ENCODE measurements around the gene EFCAB6. TPM values are rescaled to one million over a fixed set of nuclear protein-coding genes. Genes with fewer than 3 reads are reported as not detected.
A peak's percentile ranks its signal among the peaks of the same experiment; 100 is the strongest.

EFCAB6 gene
- total and polyA plus RNA-seq, 8 donors = 0.29 to 10.5 (median 3.5) TPM

DNA sequence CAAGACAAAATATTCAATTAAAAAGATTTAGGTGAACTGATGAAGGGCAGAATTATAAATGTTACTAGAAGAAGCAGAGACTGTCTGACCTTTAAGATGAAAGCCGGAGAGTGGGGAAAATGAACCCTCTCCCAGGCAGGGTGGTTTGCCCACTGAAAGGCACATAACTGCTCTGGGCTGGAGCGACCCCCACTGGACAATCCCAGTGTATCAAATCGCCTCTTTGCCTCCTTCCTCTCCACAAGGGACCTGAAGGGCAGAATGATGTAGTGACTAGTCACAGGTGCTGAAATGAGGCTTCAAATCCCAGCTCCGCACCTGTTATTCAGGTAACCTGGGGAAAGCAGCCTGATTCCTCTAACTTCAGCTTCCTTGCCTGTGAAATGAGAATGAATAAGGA, 69.0 kb downstream of the EFCAB6 start:
- peaks cover 0 to 10% (median 4%) of the 10 kb centered on the region in 4 donors for H3K4me1 ChIP-seq
- no peak overlapping the region for H3K27ac ChIP-seq
- intact Hi-C loops (cut with DNase I; ENCODE audit: low total_unique reads) = no loop called here
- H3K36me3 ChIP-seq = no peaks in the 10 kb centered on the region
- H3K9me3 ChIP-seq = no peaks in the 10 kb centered on the region
- WGBS, 5 donors = 57 to 67% (median 66%) methylated on average over 4 of the region's 4 CpGs
- DNase-seq = no peak
- TF ChIP-seq, protein P1, sequence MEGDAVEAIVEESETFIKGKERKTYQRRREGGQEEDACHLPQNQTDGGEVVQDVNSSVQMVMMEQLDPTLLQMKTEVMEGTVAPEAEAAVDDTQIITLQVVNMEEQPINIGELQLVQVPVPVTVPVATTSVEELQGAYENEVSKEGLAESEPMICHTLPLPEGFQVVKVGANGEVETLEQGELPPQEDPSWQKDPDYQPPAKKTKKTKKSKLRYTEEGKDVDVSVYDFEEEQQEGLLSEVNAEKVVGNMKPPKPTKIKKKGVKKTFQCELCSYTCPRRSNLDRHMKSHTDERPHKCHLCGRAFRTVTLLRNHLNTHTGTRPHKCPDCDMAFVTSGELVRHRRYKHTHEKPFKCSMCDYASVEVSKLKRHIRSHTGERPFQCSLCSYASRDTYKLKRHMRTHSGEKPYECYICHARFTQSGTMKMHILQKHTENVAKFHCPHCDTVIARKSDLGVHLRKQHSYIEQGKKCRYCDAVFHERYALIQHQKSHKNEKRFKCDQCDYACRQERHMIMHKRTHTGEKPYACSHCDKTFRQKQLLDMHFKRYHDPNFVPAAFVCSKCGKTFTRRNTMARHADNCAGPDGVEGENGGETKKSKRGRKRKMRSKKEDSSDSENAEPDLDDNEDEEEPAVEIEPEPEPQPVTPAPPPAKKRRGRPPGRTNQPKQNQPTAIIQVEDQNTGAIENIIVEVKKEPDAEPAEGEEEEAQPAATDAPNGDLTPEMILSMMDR (IDR thresholded peaks at IDR 0.05) = no peak
- TF ChIP-seq EP300 (IDR thresholded peaks at IDR 0.05) = no peak
- no peak for TF ChIP-seq POLR2A (IDR thresholded peaks at IDR 0.05)
- TF ChIP-seq POLR2AphosphoS5 (IDR thresholded peaks at IDR 0.05) = no peak
- no peak overlapping the region for H3K4me3 ChIP-seq
- peaks cover 0 to 6% (median 4%) of the 10 kb centered on the region in 3 donors for H3K27me3 ChIP-seq

DNA sequence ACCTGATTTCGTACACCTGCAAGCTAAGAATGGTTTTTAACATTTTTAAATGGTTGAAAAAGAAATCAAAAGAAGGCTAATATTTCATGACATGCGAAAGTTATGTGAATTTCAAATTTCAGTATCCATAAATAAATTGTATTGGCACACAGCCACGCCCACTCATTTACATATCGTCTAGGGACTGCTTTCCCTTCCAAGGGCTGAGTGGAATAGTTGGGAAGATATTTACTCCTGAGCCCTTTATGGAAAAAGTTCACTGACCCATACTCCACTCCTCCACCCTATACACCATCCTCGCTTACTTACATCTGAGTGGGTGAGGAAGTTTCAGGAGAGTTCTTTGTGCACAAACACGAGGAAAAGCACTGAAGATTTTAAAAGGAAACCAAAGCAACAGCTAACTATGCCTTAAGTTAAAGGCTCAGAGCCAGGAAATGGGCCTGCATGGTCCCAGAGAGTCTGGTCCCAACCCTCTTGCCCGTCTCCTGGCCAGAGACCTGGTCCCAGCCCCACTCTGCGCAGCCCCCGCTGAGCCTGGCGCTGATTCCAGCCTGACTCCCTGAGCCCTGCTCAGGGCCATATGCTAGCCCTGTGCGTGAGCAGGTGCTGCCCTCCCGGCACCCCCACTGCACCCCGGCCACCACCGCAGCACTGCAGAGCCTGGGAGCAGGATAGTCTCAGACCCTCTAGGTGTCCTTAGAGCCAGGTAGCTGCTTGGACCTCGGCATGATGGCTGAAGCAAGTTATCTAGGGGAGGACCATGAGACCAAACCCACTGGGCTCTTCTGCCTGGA, 69.8 kb downstream of the EFCAB6 start:
- Histone ChIP-seq H3K4me3 (no peak overlapping the region), H3K36me3 (no peaks in the 10 kb centered on the region), H3K4me1 (peaks cover 0 to 10% (median 4%) of the 10 kb centered on the region in 4 donors), H3K9me3 (no peaks in the 10 kb centered on the region), H3K27ac (no peak overlapping the region), H3K27me3 (peaks cover 0 to 6% (median 4%) of the 10 kb centered on the region in 3 donors)
- TF ChIP-seq EP300 (IDR thresholded peaks at IDR 0.05) (no peak), POLR2A (IDR thresholded peaks at IDR 0.05) (no peak), POLR2AphosphoS5 (IDR thresholded peaks at IDR 0.05) (no peak)
- TF ChIP-seq, protein P1 (IDR thresholded peaks at IDR 0.05) = no peak
- no peak for DNase-seq
- 85 to 89% (median 89%) methylated on average over 11 to 15 of the region's 15 CpGs for WGBS, 5 donors
- intact Hi-C loops (cut with DNase I; ENCODE audit: low total_unique reads) = no loop called here

DNA sequence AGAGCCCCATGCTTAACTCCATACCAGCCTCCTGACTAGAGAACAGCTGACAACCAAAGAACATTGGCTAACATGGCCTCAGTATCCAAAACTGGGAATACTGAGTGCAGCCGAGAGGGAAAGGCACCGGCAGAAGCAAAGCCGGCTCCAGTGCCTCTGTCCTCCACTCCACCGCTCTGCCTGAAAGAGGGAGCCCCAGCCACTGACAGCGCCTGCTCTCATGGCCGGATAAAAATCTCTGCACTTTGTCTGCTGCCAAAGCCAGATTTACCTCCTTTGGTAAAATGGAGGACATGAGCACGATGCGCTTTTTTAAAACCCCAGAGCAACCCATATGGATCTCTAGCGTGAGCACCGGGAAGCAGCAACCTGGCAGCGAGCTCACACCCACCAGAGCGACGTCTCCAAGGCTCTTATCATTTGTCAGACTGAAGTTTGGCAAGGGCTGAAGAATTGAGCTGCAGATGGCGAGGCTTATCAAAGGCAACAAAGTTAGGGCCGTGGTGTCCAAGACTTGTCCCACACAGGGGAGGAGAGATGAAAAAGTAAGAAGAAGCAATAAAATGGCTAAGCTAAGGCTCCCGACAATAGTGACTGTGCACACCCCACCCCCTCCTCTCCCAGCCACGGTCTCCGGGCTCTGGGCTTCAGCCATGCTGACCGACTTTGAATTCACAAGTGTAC, 71.4 kb downstream of the EFCAB6 start:
- Histone ChIP-seq H3K4me1 (peaks cover 0 to 10% (median 4%) of the 10 kb centered on the region in 4 donors), H3K9me3 (no peaks in the 10 kb centered on the region), H3K27ac (no peak overlapping the region), H3K27me3 (peaks cover 0 to 6% (median 4%) of the 10 kb centered on the region in 3 donors), H3K4me3 (no peak overlapping the region), H3K36me3 (no peaks in the 10 kb centered on the region)
- 50 to 77% (median 62%) methylated on average over 19 of the region's 19 CpGs for WGBS, 5 donors
- intact Hi-C loops (cut with DNase I; ENCODE audit: low total_unique reads) = no loop called here
- peak in 1 of 2 donors; percentile 16 for DNase-seq
- TF ChIP-seq POLR2A (IDR thresholded peaks at IDR 0.05) = no peak
- no peak for TF ChIP-seq POLR2AphosphoS5 (IDR thresholded peaks at IDR 0.05)
- no peak for TF ChIP-seq EP300 (IDR thresholded peaks at IDR 0.05)
- TF ChIP-seq, protein P1 (IDR thresholded peaks at IDR 0.05) = no peak

DNA sequence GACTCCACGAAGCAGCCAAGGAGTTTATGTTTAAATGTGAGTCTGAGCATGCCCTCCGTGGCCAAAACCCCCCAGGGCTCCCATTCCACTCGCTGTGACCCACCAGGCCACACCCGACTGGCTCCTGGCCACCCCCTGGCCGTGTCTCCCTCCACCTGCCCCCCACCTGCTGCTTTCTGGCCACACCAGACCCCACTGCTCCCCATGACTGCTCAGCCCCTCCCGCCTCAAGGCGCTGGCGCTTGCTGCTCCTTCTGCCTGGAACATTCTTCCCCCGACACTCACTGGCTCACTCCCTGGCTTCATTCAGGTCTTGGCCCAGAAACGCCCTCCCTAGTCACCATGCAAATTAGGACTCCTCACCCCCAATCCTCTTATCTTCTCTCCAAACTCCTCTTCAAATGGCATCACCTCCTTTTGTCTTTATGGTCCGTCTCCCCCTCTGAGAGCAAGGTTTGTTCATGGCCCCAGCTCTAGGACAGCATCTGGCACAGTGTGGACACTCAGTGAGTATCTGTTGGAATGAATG, 72.2 kb downstream of the EFCAB6 start:
- Histone ChIP-seq H3K4me3 (no peak overlapping the region), H3K36me3 (no peaks in the 10 kb centered on the region), H3K27me3 (peaks cover 0 to 6% (median 4%) of the 10 kb centered on the region in 3 donors), H3K27ac (no peak overlapping the region), H3K4me1 (peaks cover 0 to 4% (median 2%) of the 10 kb centered on the region in 4 donors), H3K9me3 (no peaks in the 10 kb centered on the region)
- TF ChIP-seq POLR2A (IDR thresholded peaks at IDR 0.05) = no peak
- TF ChIP-seq POLR2AphosphoS5 (IDR thresholded peaks at IDR 0.05) = no peak
- TF ChIP-seq EP300 (IDR thresholded peaks at IDR 0.05) = no peak
- TF ChIP-seq, protein P1 (IDR thresholded peaks at IDR 0.05) = no peak
- 73 to 84% (median 77%) methylated on average over 11 of the region's 11 CpGs for WGBS, 5 donors
- no peak for DNase-seq
- intact Hi-C loops (cut with DNase I; ENCODE audit: low total_unique reads) = no loop called here
